Measurements from ENCODE around the gene PLPPR3.

DNA sequence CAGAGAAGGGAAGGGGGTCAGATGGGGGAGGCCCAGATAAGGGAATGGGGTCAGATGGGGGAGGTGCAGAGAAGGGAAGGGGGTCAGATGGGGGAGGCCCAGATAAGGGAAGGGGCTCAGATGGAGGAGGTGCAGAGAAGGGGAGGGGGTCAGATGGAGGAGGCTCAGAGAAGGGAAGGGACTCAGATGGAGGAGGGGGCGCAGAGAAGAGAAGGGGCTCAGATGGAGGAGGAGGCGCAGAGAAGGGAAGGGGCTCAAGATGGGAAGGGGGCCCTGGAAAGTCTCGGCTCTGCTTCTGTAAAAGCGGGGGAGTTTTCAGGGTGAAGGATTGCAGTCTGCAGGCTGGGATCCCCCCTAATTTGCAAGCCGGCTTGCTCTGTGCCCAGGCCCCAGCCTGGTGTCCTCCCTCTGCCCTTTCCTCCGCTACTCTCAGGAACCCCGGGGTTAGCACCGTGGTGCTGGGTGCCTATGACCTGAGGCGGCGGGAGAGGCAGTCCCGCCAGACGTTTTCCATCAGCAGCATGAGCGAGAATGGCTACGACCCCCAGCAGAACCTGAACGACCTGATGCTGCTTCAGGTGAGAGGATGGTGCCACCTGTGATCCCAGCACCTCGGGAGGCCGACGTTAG, 7.5 kb upstream of the PLPPR3 start:
- no peak for TF ChIP-seq MAX (IDR thresholded peaks at IDR 0.05; ENCODE audit: low read depth, low read length)
- TF ChIP-seq CTCF (IDR thresholded peaks at IDR 0.05; ENCODE audit: low read depth, low read length) = no peak
- TF ChIP-seq POLR2A (IDR thresholded peaks at IDR 0.05; ENCODE audit: extremely low read depth, insufficient read length) = no peak
- TF ChIP-seq MYC (IDR thresholded peaks at IDR 0.05; ENCODE audit: low read depth, low read length) = no peak
